MM.1S (cell line): ENCODE results near the gene POLN.

Experiments used
- CTCF ChIP-seq: fragments of 300-600 bp; sonication (generic); IDR thresholded peaks from 2 replicates; pipeline ENCODE4 v1.5.1; 2016; ENCODE audit warnings: antibody characterized with exemption, low read length, mixed read lengths
- EZH2 ChIP-seq: fragments of 300-600 bp; sonication (generic); optimal IDR thresholded peaks from 2 replicates; pipeline ENCODE3; 2017; ENCODE audit warnings: low read depth, mild to moderate bottlenecking, antibody characterized with exemption, low read length, mixed read lengths

DNA sequence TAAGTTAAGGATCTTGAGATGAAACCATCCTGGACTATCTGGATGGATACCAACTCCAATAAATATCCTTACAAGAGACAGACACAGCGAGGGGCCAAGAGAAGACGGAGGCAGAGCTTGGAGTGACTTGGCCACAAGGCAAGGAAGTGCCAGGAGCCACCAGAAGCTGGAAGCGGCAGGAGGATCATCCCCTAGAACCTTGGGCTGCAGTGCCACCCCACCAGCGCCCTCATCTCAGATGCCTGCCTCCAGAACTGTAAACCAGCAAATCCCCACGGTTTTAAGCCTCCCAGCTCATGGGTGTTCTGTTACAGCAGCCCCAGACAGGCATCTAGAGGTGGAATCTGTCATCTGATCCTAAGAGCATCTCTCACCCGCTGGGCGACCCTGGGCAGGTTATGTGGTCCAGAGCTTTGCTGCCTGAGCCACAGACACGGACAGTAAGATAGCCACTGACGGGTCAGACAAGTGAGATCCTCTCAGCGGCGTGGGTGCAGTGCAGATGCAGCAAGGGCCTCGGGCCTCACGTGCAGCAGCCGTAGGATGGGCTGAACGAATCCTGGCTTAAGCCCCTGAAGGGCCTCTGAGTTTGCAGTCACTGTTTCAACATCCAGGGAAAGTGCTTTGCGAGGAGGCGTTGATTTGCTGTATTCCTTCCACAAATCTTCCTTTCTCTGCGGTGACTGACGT is 45.1 kb upstream of the POLN start:
- TF ChIP-seq CTCF (no peak), EZH2 (no peak)
